DOHH2 (cell line): Measurements from ENCODE around the gene TRIM46.

Source experiments
- EZH2phosphoT487 ChIP-seq: fragments of 200-600 bp; sonication (generic); IDR thresholded peaks from 2 replicates; pipeline ENCODE4 v1.6.1; 2017; ENCODE audit warnings: borderline replicate concordance, mild to moderate bottlenecking, antibody characterized with exemption, low read length, moderate library complexity, mixed read lengths
- TF ChIP-seq, protein P1 (sequence below): fragments of 200-600 bp; sonication (generic); IDR thresholded peaks from one replicate; pipeline ENCODE4 v1.5.1; 2014; ENCODE audit warnings: antibody characterized with exemption, mild to moderate bottlenecking, low read depth, low read length; ENCODE audit not compliant: poor library complexity, severe bottlenecking

DNA sequence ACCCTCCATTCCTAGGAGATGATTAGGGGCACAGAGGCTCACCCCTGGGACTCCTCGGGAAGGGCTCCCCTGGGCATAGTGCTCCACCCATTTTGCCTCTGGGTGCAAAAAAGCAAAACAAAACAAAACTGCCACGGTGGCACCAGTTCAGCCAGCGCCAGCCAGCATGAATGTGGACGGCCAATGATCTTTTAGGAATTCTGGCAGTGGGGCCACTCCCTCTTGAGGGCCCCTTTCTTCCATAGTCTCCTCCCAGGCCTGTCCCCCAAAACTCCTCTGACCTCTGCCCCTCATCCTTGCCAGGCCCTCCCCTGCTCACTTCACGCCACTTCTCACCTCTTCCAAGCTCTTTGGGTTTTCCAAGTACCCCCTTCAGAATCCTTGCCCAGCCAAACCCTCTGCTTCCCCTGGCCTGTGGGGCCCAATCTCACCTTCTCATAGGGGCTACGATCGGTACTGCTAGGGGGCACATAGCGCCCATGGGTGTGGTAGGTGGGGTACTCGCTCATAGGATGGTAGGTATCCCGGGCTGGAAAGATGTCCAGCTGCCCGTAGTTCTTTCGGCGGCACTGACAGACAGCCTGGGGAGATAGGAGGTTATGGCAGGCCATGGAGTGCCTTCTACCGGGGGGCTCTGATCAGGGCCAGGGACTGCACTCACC lies 13.3 kb downstream of the TRIM46 start:
- TF ChIP-seq, protein P1, sequence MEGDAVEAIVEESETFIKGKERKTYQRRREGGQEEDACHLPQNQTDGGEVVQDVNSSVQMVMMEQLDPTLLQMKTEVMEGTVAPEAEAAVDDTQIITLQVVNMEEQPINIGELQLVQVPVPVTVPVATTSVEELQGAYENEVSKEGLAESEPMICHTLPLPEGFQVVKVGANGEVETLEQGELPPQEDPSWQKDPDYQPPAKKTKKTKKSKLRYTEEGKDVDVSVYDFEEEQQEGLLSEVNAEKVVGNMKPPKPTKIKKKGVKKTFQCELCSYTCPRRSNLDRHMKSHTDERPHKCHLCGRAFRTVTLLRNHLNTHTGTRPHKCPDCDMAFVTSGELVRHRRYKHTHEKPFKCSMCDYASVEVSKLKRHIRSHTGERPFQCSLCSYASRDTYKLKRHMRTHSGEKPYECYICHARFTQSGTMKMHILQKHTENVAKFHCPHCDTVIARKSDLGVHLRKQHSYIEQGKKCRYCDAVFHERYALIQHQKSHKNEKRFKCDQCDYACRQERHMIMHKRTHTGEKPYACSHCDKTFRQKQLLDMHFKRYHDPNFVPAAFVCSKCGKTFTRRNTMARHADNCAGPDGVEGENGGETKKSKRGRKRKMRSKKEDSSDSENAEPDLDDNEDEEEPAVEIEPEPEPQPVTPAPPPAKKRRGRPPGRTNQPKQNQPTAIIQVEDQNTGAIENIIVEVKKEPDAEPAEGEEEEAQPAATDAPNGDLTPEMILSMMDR: no peak
- no peak for TF ChIP-seq EZH2phosphoT487
